ENCODE data around the gene FIBCD1. TPM values are rescaled to one million over a fixed set of nuclear protein-coding genes. Genes with fewer than 3 reads are reported as not detected.

Gene FIBCD1
- polyA plus RNA-seq, 1 donor (not counting 4 experiments of a cell fraction or from before 2014, with no cell fraction given), result 0.79 TPM

DNA sequence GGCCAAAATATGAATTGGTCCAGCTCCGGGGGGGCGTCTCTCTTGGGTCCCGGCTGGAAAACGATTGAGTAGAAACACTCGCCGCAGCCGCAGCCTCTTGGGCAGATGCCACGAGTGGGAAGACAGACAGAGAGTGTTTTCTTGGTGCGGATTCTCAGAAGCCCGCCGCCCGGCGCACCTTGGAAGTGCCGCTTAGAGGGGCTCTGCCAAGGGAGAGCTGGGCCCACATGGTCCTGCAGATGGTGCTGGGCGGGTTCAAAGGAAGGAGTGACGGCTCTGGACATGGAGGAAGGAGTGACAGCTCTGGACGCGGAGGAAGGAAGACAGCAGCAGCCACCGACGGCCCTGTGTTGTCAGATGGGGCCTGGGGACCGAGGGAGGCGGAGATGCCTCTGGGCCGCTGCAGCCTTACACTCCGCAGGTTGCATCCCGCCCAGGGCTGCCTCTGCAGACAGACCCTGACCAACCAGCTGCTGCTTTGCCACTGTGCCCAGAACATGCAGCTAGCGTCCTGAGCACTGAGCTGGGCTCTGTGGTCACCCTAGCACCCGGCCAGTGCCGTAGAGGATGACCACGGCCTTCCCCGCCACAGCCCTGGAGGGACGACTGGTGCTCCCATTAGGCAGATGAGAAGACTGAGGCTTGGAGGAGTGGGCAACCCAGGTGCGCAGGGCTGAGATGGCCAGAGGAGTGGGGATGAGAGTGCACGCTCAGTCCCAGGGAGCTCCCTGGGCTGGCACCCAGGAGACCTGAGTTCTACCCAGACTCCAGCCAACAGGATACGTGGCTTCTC lies 21.7 kb downstream of the FIBCD1 start:
- Histone ChIP-seq H3K9me3 (ENCODE audit: control insufficient read depth, low read depth, low read length) (no peaks in the 10 kb centered on the region), H3K36me3 (ENCODE audit: control insufficient read depth in 2 of 2, extremely low read depth in 1 of 2, insufficient read depth in 2 of 2, low read length in 2 of 2) (no peaks in the 10 kb centered on the region), H3K27ac (ENCODE audit: control insufficient read depth, insufficient read depth, low read length) (no peak overlapping the region), H3K4me2 (ENCODE audit: control insufficient read depth, extremely low read depth, insufficient read depth, low read depth, low read length) (no peak overlapping the region), H3K4me1 (ENCODE audit: control insufficient read depth, extremely low read depth, insufficient read depth, low read length) (peaks cover 6% of the 10 kb centered on the region), H3K9me1 (ENCODE audit: control insufficient read depth, extremely low read depth, insufficient read depth, low read length) (no peaks in the 10 kb centered on the region), H3K9ac (ENCODE audit: control insufficient read depth, extremely low read depth, insufficient read depth, low read length) (no peak overlapping the region), H4K20me1 (ENCODE audit: control insufficient read depth, extremely low read depth, insufficient read depth, low read length) (no peaks in the 10 kb centered on the region), H3K27me3 (ENCODE audit: control insufficient read depth, extremely low read depth, insufficient read depth, low read length) (peaks cover 71% of the 10 kb centered on the region), H2AFZ (ENCODE audit: control insufficient read depth, low read length) (no peak overlapping the region), H3K79me2 (ENCODE audit: control insufficient read depth, insufficient read depth, low read length) (no peaks in the 10 kb centered on the region), H3K4me3 (ENCODE audit: control insufficient read depth in 2 of 3, extremely low read depth in 1 of 3, insufficient read depth in 2 of 3, low read depth in 1 of 3, low read length in 3 of 3) (no peak overlapping the region)
- dilution Hi-C loops (cut with MboI; ENCODE audit: extremely low pct_ligation_motif_present, low sequenced_read_pairs), result no loop called here
- no peak for FAIRE-seq
- no peak for DNase-seq (ENCODE audit: low read depth, low spot score)
- TF ChIP-seq, protein P1, sequence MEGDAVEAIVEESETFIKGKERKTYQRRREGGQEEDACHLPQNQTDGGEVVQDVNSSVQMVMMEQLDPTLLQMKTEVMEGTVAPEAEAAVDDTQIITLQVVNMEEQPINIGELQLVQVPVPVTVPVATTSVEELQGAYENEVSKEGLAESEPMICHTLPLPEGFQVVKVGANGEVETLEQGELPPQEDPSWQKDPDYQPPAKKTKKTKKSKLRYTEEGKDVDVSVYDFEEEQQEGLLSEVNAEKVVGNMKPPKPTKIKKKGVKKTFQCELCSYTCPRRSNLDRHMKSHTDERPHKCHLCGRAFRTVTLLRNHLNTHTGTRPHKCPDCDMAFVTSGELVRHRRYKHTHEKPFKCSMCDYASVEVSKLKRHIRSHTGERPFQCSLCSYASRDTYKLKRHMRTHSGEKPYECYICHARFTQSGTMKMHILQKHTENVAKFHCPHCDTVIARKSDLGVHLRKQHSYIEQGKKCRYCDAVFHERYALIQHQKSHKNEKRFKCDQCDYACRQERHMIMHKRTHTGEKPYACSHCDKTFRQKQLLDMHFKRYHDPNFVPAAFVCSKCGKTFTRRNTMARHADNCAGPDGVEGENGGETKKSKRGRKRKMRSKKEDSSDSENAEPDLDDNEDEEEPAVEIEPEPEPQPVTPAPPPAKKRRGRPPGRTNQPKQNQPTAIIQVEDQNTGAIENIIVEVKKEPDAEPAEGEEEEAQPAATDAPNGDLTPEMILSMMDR (optimal IDR thresholded peaks at IDR 0.05 in 1 of 3, IDR thresholded peaks at IDR 0.05 in 1 of 3, conservative IDR thresholded peaks at IDR 0.05 in 1 of 3; ENCODE audit: extremely low read depth in 1 of 3, insufficient read depth in 2 of 3, low read length in 3 of 3), result no peak
- TF ChIP-seq EZH2 (IDR thresholded peaks at IDR 0.05; ENCODE audit: low read length), result no peak

DNA sequence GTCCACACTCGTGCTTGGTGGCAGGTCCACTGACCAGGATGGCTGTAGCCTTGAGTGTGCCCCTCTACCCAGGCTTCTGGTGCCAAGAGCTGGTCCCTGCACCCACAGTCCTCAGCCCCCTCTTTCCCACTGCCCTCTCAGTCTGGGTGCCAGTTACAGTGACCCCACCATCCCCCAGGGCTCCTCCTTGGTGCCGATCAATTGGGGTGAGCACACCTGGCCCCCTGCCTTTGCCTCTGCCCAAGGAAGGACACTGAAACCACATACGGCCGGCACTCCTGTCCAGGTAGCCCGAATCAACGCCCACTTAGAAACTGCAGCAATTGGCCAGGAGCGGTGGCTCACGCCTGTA lies 24.0 kb downstream of the FIBCD1 start:
- H3K27ac ChIP-seq (ENCODE audit: control insufficient read depth, insufficient read depth, low read length), result no peak overlapping the region
- DNase-seq (ENCODE audit: low read depth, low spot score) (no peak), FAIRE-seq (no peak)
- no peak overlapping the region for H3K9ac ChIP-seq (ENCODE audit: control insufficient read depth, extremely low read depth, insufficient read depth, low read length)
- H3K9me1 ChIP-seq (ENCODE audit: control insufficient read depth, extremely low read depth, insufficient read depth, low read length), result no peaks in the 10 kb centered on the region
- no peaks in the 10 kb centered on the region for H3K36me3 ChIP-seq (ENCODE audit: control insufficient read depth in 2 of 2, extremely low read depth in 1 of 2, insufficient read depth in 2 of 2, low read length in 2 of 2)
- dilution Hi-C loops (cut with MboI; ENCODE audit: extremely low pct_ligation_motif_present, low sequenced_read_pairs), result no loop called here
- H3K27me3 ChIP-seq (ENCODE audit: control insufficient read depth, extremely low read depth, insufficient read depth, low read length), result peaks cover 49% of the 10 kb centered on the region
- H2AFZ ChIP-seq (ENCODE audit: control insufficient read depth, low read length), result no peak overlapping the region
- H3K4me2 ChIP-seq (ENCODE audit: control insufficient read depth, extremely low read depth, insufficient read depth, low read depth, low read length), result no peak overlapping the region
- H3K4me3 ChIP-seq (ENCODE audit: control insufficient read depth in 2 of 3, extremely low read depth in 1 of 3, insufficient read depth in 2 of 3, low read depth in 1 of 3, low read length in 3 of 3), result no peak overlapping the region
- H3K79me2 ChIP-seq (ENCODE audit: control insufficient read depth, insufficient read depth, low read length), result no peaks in the 10 kb centered on the region
- H3K4me1 ChIP-seq (ENCODE audit: control insufficient read depth, extremely low read depth, insufficient read depth, low read length), result peaks cover 6% of the 10 kb centered on the region
- H3K9me3 ChIP-seq (ENCODE audit: control insufficient read depth, low read depth, low read length), result no peaks in the 10 kb centered on the region
- no peaks in the 10 kb centered on the region for H4K20me1 ChIP-seq (ENCODE audit: control insufficient read depth, extremely low read depth, insufficient read depth, low read length)
- TF ChIP-seq EZH2 (IDR thresholded peaks at IDR 0.05; ENCODE audit: low read length), result no peak
- TF ChIP-seq, protein P1 (optimal IDR thresholded peaks at IDR 0.05 in 1 of 3, IDR thresholded peaks at IDR 0.05 in 1 of 3, conservative IDR thresholded peaks at IDR 0.05 in 1 of 3; ENCODE audit: extremely low read depth in 1 of 3, insufficient read depth in 2 of 3, low read length in 3 of 3), result no peak

Measured in keratinocyte (primary cell).